Posterior cingulate gyrus (tissue), 11 donors: Measurements from ENCODE around the gene DNAJC4.
"Not testable (repeated sequence)": the region's sequence is repeated elsewhere in the genome, so short reads cannot be mapped to it uniquely, and the experiment has no call there.

Source experiments
- DNase-seq, 10 donors: peaks; one replicate each; pipeline versions ENCODE4 v3.0.0 to v3.0.0-alpha.2; 2020 to 2021; ENCODE audit warnings: mixed read lengths in 3 of 10
- intact Hi-C: fragments of 100-400 bp; cut with DNase I; formaldehyde crosslinking; loops from one replicate; pipeline ENCODE4 v1.15.1; 2023

Gene DNAJC4

GRCh38 chr11:64241491-64242374 is 11.4 kb downstream of the DNAJC4 start:
- intact Hi-C loops, result no loop called here
- peak in 5 of 10 donors; percentile 89 to 100 (median 100) for DNase-seq

GRCh38 chr11:64243236-64243854 is 13.0 kb downstream of the DNAJC4 start:
- DNase-seq, result no peak
- intact Hi-C loops, result no loop called here

DNA sequence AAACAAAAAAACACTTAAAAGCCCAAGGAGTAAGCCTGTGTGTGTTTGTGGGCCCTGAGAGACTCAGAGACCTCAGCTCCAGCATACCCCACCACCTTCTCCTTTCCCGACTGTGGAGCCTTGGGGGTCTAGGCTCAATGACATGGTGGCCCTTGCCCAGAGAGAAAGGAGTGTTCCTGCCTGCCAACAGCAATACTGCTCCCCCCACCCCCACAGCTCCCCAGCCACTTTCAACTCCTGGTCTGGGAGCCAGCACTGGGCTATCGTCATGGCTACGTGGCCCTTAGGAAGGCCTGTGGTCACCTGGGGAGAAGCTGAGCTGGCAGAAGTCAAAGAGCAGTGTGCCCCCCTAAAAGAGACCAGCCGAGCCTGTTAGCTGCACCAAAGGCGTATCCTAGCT is 13.8 kb downstream of the DNAJC4 start:
- intact Hi-C loops, result no loop called here
- no peak for DNase-seq

DNA sequence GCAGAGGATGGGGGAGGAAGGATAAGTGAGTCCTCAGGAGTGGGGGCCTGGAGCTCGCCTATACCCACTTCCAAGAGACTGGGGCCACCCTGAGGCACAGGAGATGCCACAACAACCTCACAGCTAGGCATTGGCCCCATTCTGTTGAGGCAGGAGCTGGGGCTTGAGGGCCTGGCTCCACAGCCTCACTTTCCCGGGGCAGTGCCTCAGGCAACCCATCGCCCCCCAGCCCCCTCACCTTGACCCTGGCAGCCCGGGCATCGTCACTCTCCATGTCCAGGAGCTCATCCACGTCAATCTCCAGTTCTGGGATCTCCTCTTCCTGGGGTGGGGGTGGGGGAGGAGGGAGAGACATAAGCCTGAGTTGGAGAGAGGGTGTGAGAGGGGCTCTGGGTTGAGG is 14.6 kb downstream of the DNAJC4 start:
- intact Hi-C loops, result no loop called here
- no peak for DNase-seq

DNA sequence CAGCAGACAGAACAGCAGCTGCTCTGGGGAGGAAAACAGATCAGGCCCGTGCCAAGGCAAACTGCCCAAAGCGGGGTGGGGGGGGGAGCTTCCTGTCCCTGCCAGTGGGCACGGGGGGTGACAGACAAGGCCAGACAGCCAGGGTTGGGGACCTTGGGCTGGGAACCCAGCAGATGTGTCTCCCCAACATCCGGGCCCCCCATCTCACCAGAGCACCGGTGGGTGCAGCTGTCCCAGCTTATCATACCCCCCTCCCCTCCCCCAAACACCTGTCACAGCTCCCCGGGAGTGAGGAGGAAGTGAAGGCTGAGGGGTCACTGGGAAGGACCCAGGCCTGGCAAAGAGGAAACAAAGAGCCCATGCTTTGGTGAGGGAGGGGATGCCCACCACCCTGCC is 15.1 kb downstream of the DNAJC4 start:
- peak in 3 of 10 donors; percentile 49 to 81 (median 52) for DNase-seq
- intact Hi-C loops, result no loop called here

GRCh38 chr11:64245797-64246620 is 15.7 kb downstream of the DNAJC4 start:
- intact Hi-C loops, result no loop called here
- DNase-seq, result peak in 2 of 10 donors; percentile 57 to 80

DNA sequence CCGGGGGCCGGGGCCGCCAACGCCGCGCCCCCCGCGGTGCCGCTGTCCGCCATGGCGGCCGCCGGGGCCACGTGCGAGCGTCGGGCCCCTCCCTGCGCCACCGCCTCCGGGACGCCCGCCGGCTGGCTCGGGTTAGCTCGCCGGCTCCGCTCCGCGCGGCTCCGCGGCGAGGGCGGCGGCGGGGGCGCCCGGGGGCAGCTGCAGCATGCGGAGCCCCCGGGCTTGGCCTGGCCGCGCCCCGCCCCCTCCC is 16.2 kb downstream of the DNAJC4 start:
- DNase-seq, intact Hi-C loops: not testable (repeated sequence)

DNA sequence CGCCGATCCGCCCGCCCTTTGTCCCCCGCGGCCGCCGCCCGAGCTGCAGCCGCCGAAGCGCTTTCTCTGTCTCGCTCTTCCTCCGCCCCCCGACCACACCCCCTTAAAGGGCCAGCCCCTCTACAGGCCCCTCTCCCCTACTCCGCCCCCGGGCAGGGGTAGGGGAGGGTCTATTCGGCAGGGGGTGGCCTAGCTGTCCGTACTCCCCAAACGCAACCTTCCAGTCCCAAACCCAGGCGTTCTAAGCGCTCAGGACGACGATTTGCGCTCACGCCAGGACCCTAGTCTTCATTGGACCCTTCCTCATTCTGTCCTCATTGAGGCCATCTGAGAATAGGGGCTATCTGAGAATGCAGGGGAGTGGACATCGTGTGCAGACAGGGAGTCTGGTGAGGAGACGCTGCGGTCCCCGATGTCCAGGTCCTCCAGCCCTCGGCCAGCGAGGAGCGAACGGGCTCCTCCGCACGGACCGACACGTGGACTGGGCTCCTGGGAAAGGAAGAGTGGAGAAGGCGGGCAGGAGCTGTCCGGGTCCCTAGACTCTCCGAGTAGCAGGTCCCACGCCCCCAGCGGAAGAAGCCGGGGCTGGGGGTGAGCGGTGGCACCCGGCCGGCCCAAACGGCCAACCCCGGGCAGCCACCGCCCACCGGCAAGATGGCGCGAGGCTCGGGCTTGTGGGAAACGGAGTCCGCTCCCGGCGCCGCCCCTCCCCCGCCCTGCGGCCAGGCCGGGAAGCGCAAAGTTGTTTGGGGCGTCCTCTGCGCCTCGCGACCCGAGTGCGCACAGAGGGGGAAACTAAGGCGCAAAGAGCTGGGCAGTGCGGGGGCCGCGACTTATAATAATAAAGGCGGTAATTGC is 16.8 kb downstream of the DNAJC4 start, which contains the start of gene PPP1R14B:
Gene PPP1R14B, minus strand, starts transcription at position 73 of the 858 bp plus-strand sequence. CDS start 270 bp downstream, outside the sequence.
- peak; percentile 79 to 97 (median 88) for DNase-seq
- intact Hi-C loops, result no loop called here

GRCh38 chr11:64247729-64248531 is 17.6 kb downstream of the DNAJC4 start:
- no peak for DNase-seq
- intact Hi-C loops, result no loop called here

- no peak for DNase-seq
- intact Hi-C loops, result no loop called here
These were observed 18.2 kb downstream of the DNAJC4 start for GRCh38 chr11:64248578-64248977.

- peak in 1 of 10 donors; percentile 75 for DNase-seq
- intact Hi-C loops, result no loop called here
These were observed 18.7 kb downstream of the DNAJC4 start for GRCh38 chr11:64249038-64249437.

DNA sequence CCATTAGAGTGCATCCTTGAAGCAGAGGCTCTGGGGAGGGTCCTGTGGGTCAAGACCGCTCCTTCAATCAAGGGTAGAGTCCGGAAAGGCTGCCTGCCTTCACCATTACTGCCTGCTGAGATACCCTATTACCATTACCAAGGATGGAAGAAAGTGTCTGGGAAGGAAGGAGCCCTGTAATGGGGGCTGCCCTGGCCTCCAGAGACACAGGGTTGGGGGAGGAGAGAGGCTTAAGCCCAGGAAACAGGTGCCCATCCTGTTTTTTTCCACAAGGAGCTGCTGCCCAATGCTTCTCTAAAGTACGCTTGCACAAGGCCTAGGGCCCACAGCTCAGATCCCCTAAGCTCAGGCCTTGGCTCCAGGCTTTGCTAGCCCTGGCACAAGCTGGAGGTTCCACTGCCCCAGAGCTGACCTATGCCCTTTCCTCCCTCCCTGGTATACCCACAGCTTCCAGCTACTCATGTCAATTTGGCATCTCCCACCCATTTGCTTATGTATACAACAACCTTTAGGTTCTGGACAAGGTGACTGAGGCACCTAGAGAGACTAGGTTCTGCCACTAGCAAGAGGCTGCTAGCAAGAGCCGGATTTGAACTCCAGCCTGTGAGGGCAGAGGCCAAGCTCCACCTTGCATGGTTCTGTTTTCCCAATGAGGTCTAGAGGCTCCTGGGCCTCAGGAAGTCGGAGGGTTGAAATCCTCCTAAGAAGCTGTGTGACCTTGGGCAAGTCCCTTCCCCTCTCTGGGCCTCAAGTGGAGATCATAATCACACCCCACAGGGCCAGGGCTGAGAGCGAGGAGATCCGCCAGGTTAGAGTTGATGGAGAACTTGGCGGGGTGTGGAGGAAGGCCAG is 19.4 kb downstream of the DNAJC4 start:
- intact Hi-C loops, result loop anchor here (5.0 kb wide), 1 partner anchor 53 kb away; the partner anchor contains the start of gene CATSPERZ
- DNase-seq, result no peak

GRCh38 chr11:64250415-64251015 is 20.2 kb downstream of the DNAJC4 start:
- intact Hi-C loops, result loop anchor here (5.0 kb wide), 1 partner anchor 52 kb away; the partner anchor contains the start of gene CATSPERZ
- no peak for DNase-seq

DNA sequence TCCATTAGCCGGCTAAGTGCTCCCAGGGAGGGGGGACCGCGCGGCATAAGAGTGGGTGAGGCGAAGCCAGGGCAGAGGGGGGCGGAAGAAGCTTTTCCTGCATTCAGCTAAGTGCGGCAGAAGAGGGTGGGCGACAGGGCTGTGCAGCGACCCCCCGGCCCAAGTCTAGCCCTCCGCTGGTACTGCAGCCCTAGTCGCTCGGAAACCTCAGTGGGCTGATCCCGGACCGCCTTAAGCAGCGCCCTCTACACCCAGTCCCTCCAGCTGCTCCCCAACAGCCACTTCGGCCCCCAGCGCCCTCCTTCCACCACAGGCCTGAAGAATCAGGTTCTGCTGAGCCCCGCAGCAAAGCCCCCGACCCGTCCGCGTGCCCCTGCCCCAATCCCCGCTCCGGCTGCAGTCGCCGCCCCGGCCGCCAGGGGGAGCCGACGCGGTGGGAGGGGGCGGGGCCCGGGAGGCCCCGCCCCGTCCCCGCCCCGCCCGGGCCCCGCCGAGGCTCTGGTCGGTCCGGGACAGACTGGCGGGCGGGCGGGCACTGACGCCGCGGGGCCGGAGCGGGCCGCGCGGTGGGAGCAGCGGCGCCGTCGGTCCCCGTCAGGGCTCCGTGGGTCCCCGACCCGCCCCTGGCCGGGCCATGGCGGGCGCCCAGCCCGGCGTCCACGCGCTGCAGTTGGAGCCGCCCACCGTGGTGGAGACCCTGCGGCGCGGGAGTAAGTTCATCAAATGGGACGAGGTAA is 20.8 kb downstream of the DNAJC4 start, which contains the start of gene PLCB3:
Gene PLCB3, plus strand, starts transcription at position 515 of the 737 bp plus-strand sequence. Its CDS starts 120 bp downstream, at position 635.
- DNase-seq, result peak in 5 of 10 donors; percentile 46 to 90 (median 78)
- intact Hi-C loops, result loop anchor here (5.0 kb wide), 1 partner anchor 51 kb away; the partner anchor contains the start of gene CATSPERZ

DNA sequence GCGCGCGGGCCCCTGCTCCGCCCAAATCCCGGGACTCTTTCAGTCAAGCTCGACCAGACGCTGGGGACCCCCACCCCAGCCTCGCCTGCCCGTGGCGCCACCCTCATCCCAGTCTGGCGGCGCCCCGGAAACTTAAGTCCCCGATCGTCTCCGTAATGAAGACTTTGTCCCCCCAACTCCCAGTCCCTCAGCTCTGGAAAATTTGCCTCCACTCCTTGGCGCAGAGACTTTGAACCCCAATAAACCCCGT is 21.3 kb downstream of the DNAJC4 start:
- no peak for DNase-seq
- intact Hi-C loops, result loop anchor here (5.0 kb wide), 1 partner anchor 51 kb away; the partner anchor contains the start of gene CATSPERZ

- DNase-seq, result no peak
These were observed 21.9 kb downstream of the DNAJC4 start for GRCh38 chr11:64252003-64252872.

More at GRCh38 chr11:64252003-64252872, 21.9 kb downstream of the DNAJC4 start:
- intact Hi-C loops, result loop anchor here (5.0 kb wide), 1 partner anchor 50 kb away; the partner anchor contains the start of gene CATSPERZ
